Tibial nerve (tissue), 4 donors: ENCODE measurements around the gene GRIK3. TPM values are rescaled to one million over a fixed set of nuclear protein-coding genes. Genes with fewer than 3 reads are reported as not detected.

Source experiments
- DNase-seq, 2 donors: peaks; one replicate each; pipeline ENCODE4 v3.0.0-alpha.2; 2019; ENCODE audit warnings: low spot score in 2 of 2
- H3K27ac ChIP-seq, 4 donors: fragments of 200-600 bp; sonication (generic) in 3 of 4; one replicate each; pipeline ENCODE4 v1.5.1; 2017 to 2019; ENCODE audit warnings: mild to moderate bottlenecking in 1 of 4
- H3K27me3 ChIP-seq, 2 donors: fragments of 200-600 bp; sonication (generic) in 1 of 2; one replicate each; pipeline versions ENCODE4 v1.5.1 to v1.6.0; 2017 to 2019
- H3K36me3 ChIP-seq, 3 donors: fragments of 200-600 bp; sonication (generic); one replicate each; pipeline ENCODE4 v1.5.1; 2018 to 2019
- H3K4me1 ChIP-seq, 4 donors: fragments of 200-600 bp; sonication (generic) in 3 of 4; one replicate each; pipeline ENCODE4 v1.5.1; 2017 to 2019
- H3K4me3 ChIP-seq, 4 donors: fragments of 200-600 bp; sonication (generic) in 3 of 4; one replicate each; pipeline ENCODE4 v1.5.1; 2017 to 2019; ENCODE audit warnings: mild to moderate bottlenecking in 1 of 4, moderate library complexity in 1 of 4
- H3K9me3 ChIP-seq, 4 donors: fragments of 200-600 bp; sonication (generic) in 3 of 4; one replicate each; pipeline ENCODE4 v1.5.1; 2017 to 2019
- EP300 ChIP-seq, 2 donors: sonication (generic); formaldehyde crosslinking; IDR thresholded peaks; one replicate each; pipeline ENCODE4 v1.6.1; 2017; ENCODE audit warnings: antibody characterized with exemption in 2 of 2, mild to moderate bottlenecking in 1 of 2
- POLR2A ChIP-seq, 2 donors: fragments of 450-650 bp; IDR thresholded peaks; one replicate each; pipeline ENCODE4 v1.6.1; 2017; ENCODE audit warnings: antibody characterized with exemption in 2 of 2, mild to moderate bottlenecking in 2 of 2, moderate library complexity in 2 of 2
- WGBS, 2 donors: methylation state at CpG; one replicate each; pipeline ENCODE4 v1.1.5; 2018; 5-methylcytosine and 5-hydroxymethylcytosine counted together
- total RNA-seq, 4 donors: library from RNA; depleted of rRNA; stranded (reverse); fragments of >200 nt; gene quantifications; one replicate each; pipeline ENCODE4 v1.1.0, GENCODE V29; 2016
- TF ChIP-seq, protein P1 (sequence below), 5 experiments: fragments of 200-600 bp in 3 of 5; fragments of 450-650 bp in 2 of 5; sonication (generic) in 3 of 5; IDR thresholded peaks; one replicate each; pipeline ENCODE4 v1.5.1; 2016 to 2019; ENCODE audit warnings: antibody characterized with exemption in 5 of 5, mild to moderate bottlenecking in 3 of 5, moderate library complexity in 2 of 5

GRIK3 gene
- total RNA-seq, 4 donors from 2014 or later = 12.8 to 26.2 (median 21.7) TPM

DNA sequence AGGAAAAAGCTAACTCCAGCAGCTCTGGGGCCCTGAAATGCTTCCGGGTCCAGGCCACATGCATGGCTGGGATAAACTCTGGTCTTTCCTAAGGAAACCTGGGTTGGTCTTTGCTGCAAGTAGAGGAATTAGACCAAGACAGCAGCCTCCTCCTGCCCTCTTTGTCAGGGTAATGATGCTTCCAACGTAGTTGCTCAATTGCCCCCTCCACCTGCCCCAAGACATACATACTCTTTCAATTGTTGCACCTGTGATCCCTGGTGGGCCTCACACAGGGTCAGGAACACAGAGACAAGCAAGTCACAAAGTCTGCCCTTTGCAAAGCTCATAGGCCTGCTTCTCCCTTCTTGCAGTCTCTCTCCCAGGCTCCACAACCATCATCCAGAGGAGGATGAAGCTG, 41.9 kb upstream of the GRIK3 start:
- H3K9me3 ChIP-seq = no peaks in the 10 kb centered on the region
- TF ChIP-seq EP300 (IDR thresholded peaks at IDR 0.05) = no peak
- TF ChIP-seq POLR2A (IDR thresholded peaks at IDR 0.05) = no peak
- TF ChIP-seq, protein P1, sequence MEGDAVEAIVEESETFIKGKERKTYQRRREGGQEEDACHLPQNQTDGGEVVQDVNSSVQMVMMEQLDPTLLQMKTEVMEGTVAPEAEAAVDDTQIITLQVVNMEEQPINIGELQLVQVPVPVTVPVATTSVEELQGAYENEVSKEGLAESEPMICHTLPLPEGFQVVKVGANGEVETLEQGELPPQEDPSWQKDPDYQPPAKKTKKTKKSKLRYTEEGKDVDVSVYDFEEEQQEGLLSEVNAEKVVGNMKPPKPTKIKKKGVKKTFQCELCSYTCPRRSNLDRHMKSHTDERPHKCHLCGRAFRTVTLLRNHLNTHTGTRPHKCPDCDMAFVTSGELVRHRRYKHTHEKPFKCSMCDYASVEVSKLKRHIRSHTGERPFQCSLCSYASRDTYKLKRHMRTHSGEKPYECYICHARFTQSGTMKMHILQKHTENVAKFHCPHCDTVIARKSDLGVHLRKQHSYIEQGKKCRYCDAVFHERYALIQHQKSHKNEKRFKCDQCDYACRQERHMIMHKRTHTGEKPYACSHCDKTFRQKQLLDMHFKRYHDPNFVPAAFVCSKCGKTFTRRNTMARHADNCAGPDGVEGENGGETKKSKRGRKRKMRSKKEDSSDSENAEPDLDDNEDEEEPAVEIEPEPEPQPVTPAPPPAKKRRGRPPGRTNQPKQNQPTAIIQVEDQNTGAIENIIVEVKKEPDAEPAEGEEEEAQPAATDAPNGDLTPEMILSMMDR (IDR thresholded peaks at IDR 0.05) = no peak
- WGBS, 2 donors = 64 to 82% methylated on average over 2 of the region's 2 CpGs

DNA sequence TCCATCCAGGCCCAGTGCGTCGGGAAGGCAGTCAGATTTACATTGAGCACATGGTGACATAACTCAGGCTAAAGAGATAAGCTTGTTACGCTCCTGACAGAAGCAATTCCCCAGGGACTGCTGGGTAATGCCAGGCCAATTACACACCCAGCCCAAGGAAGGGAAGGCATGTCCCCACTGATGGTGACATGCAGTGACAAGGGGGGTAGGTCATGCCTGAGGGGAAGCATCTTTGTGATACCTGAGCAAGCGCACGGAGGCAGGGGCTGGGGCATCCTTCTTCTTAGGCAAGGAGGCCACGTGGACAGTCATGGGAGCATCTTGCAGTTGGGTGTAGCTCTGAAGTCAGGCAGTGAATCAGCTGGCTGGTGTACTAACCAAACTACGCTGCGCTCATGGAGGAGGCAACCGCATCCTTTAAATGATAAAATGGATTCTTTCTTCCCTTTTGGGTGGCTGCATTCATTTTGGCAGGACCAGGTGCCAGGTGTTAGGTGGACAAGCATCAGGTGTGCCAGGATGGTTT, 39.6 kb upstream of the GRIK3 start:
- WGBS, 2 donors = 74 to 83% methylated on average over 9 of the region's 9 CpGs
- no peaks in the 10 kb centered on the region for H3K9me3 ChIP-seq
- DNase-seq = no peak
- H3K27me3 ChIP-seq = no peaks in the 10 kb centered on the region
- TF ChIP-seq, protein P1 (IDR thresholded peaks at IDR 0.05) = no peak
- no peak for TF ChIP-seq POLR2A (IDR thresholded peaks at IDR 0.05)
- no peak for TF ChIP-seq EP300 (IDR thresholded peaks at IDR 0.05)
- H3K27ac ChIP-seq = no peak overlapping the region
- no peak overlapping the region for H3K4me3 ChIP-seq
- H3K4me1 ChIP-seq = peaks cover 0 to 14% (median 2%) of the 10 kb centered on the region in 4 donors
- no peaks in the 10 kb centered on the region for H3K36me3 ChIP-seq

More for the DNA sequence above, 41.9 kb upstream of the GRIK3 start:
- Histone ChIP-seq H3K4me1 (peaks cover 0 to 26% (median 5%) of the 10 kb centered on the region in 4 donors), H3K27me3 (no peaks in the 10 kb centered on the region), H3K27ac (no peak overlapping the region), H3K36me3 (no peaks in the 10 kb centered on the region), H3K4me3 (no peak overlapping the region)
- DNase-seq = no peak

DNA sequence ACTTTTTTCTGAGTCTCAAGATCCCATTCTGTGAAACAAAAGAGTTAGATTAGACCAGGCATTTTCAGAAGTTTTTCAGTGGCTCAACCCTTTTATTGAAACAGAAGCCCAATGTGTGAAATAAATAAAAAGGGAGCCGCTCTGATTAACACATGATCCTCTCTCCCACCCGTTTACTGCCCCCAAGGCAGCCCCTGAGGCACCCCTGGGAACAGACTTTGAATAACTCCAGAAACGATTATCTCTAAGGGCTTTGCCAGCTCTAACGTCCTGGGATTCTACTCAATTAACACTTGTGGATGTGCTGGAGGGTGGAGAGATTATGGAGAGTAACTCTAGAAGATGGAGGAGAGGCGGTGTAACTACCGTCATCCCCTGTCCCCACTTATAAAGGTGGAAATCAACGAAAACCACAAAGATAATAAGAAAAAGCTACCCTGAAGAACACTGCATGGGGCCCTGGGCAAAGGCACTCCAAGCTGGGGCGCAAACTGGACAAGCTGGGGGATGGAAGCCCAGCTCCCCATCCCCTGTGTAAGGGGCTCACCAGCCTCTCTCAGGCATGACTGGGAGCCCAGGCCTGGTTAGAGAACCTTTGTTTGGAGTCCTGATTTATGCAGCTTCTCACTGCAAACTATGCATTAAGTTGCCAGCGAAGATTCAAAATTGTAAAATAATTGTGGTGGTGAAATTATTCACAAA, 39.0 kb upstream of the GRIK3 start:
- no peaks in the 10 kb centered on the region for H3K9me3 ChIP-seq
- H3K36me3 ChIP-seq = no peaks in the 10 kb centered on the region
- DNase-seq = no peak
- H3K4me1 ChIP-seq = peaks cover 0 to 8% (median 0%) of the 10 kb centered on the region in 4 donors
- 57 to 63% methylated on average over 9 of the region's 9 CpGs for WGBS, 2 donors
- no peak overlapping the region for H3K27ac ChIP-seq
- no peak overlapping the region for H3K4me3 ChIP-seq
- TF ChIP-seq EP300 (IDR thresholded peaks at IDR 0.05) (no peak), POLR2A (IDR thresholded peaks at IDR 0.05) (no peak)
- TF ChIP-seq, protein P1 (IDR thresholded peaks at IDR 0.05) = no peak
- no peaks in the 10 kb centered on the region for H3K27me3 ChIP-seq

DNA sequence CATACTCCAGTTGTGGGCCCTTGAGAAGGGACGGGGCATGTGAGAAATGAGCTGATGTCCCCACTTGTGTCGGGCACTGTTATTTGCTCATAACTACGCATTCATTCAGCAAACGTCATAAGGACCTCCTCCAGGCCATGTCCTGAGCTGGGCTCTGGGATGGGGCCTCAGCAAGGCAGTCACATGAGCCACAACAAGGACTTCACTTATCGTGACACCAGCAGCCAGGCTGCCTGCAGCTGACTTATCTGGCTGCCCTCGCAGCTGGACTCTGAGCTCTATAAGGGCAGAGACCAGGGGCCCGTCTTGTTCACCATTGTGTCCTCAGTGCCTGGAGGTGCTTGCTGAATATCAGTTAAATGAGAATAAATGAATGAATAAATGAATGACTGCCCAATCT, 37.5 kb upstream of the GRIK3 start:
- 54 to 64% methylated on average over 7 of the region's 7 CpGs for WGBS, 2 donors
- Histone ChIP-seq H3K27ac (no peak overlapping the region), H3K4me1 (no peaks in the 10 kb centered on the region), H3K9me3 (no peaks in the 10 kb centered on the region), H3K27me3 (no peaks in the 10 kb centered on the region), H3K4me3 (no peak overlapping the region), H3K36me3 (no peaks in the 10 kb centered on the region)
- no peak for TF ChIP-seq POLR2A (IDR thresholded peaks at IDR 0.05)
- TF ChIP-seq, protein P1 (IDR thresholded peaks at IDR 0.05) = no peak
- TF ChIP-seq EP300 (IDR thresholded peaks at IDR 0.05) = no peak
- no peak for DNase-seq

DNA sequence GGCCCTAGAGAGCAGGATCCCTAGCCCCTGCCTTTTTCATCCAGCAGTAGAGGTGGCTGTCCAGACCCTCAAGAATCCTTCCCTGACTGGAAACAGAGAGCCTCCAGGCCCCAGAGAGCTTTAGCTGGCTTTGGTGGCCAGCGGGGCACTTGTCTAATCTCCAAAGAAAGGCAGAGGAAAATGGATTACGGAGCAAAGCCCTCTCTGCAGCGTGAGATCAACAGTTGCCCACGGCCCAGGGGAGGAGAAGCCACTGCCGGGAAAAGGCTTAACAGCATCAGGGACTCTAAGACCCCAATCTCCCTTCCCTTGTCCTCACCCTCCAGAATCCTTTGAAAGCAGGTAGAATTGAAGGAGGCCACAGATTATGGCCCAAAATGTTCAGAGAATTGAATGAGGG, 35.8 kb upstream of the GRIK3 start:
- DNase-seq = no peak
- 78 to 87% methylated on average over 5 of the region's 5 CpGs for WGBS, 2 donors
- no peak overlapping the region for H3K4me3 ChIP-seq
- no peaks in the 10 kb centered on the region for H3K27me3 ChIP-seq
- H3K36me3 ChIP-seq = no peaks in the 10 kb centered on the region
- no peak overlapping the region for H3K27ac ChIP-seq
- H3K9me3 ChIP-seq = no peaks in the 10 kb centered on the region
- no peaks in the 10 kb centered on the region for H3K4me1 ChIP-seq
- TF ChIP-seq, protein P1 (IDR thresholded peaks at IDR 0.05) = no peak
- TF ChIP-seq EP300 (IDR thresholded peaks at IDR 0.05) (no peak), POLR2A (IDR thresholded peaks at IDR 0.05) (no peak)
